GM21825 (cell line): Measurements from ENCODE around the gene UBE2E3.
"Not testable (repeated sequence)": the region's sequence is repeated elsewhere in the genome, so short reads cannot be mapped to it uniquely, and the experiment has no call there.

Source experiments
- ATAC-seq: cut with Tn5 transposase; IDR thresholded peaks from one replicate; pipeline ENCODE4 v1.9.1; 2021; ENCODE audit warnings: mild to moderate bottlenecking, moderate library complexity; ENCODE audit not compliant: unreplicated experiment

Gene UBE2E3

GRCh38 chr2:181072486-181073235, 92.3 kb downstream of the UBE2E3 start:
- ATAC-seq, result no peak

GRCh38 chr2:181073896-181074295, 93.5 kb downstream of the UBE2E3 start:
- ATAC-seq, result no peak

GRCh38 chr2:181074457-181074856, 94.1 kb downstream of the UBE2E3 start:
- no peak for ATAC-seq

GRCh38 chr2:181076658-181077057, 96.3 kb downstream of the UBE2E3 start:
- ATAC-seq, result no peak

GRCh38 chr2:181077128-181077709, 96.8 kb downstream of the UBE2E3 start:
- ATAC-seq, result peak; percentile 74

GRCh38 chr2:181083140-181083539, 102.7 kb downstream of the UBE2E3 start:
- no peak for ATAC-seq

- no peak for ATAC-seq
Observed at GRCh38 chr2:181085734-181086133, 105.3 kb downstream of the UBE2E3 start.

GRCh38 chr2:181091920-181092319, 111.5 kb downstream of the UBE2E3 start:
- not testable (repeated sequence) for ATAC-seq

GRCh38 chr2:181095486-181095885, 115.1 kb downstream of the UBE2E3 start:
- no peak for ATAC-seq

GRCh38 chr2:181103659-181104058, 123.3 kb downstream of the UBE2E3 start:
- ATAC-seq, result no peak

GRCh38 chr2:181104512-181105115, 124.2 kb downstream of the UBE2E3 start:
- no peak for ATAC-seq

GRCh38 chr2:181105562-181105961, 125.2 kb downstream of the UBE2E3 start:
- no peak for ATAC-seq

- no peak for ATAC-seq
Observed at GRCh38 chr2:181106229-181106628, 125.8 kb downstream of the UBE2E3 start.

- peak; percentile 100 for ATAC-seq
Observed at GRCh38 chr2:181106789-181107627, 126.6 kb downstream of the UBE2E3 start.

- no peak for ATAC-seq
Observed at GRCh38 chr2:181107628-181107945, 127.2 kb downstream of the UBE2E3 start.

GRCh38 chr2:181111059-181111458, 130.7 kb downstream of the UBE2E3 start:
- ATAC-seq, result no peak

- no peak for ATAC-seq
Observed at GRCh38 chr2:181112916-181113315, 132.5 kb downstream of the UBE2E3 start.
